GM18519 (cell line): Measurements from ENCODE around the gene CHCHD10.

Experiments used
- ATAC-seq: cut with Tn5 transposase; IDR thresholded peaks from one replicate; pipeline ENCODE4 v1.9.1; 2021; ENCODE audit warnings: mild to moderate bottlenecking, moderate library complexity; ENCODE audit not compliant: unreplicated experiment, low FRiP score

CHCHD10 gene

DNA sequence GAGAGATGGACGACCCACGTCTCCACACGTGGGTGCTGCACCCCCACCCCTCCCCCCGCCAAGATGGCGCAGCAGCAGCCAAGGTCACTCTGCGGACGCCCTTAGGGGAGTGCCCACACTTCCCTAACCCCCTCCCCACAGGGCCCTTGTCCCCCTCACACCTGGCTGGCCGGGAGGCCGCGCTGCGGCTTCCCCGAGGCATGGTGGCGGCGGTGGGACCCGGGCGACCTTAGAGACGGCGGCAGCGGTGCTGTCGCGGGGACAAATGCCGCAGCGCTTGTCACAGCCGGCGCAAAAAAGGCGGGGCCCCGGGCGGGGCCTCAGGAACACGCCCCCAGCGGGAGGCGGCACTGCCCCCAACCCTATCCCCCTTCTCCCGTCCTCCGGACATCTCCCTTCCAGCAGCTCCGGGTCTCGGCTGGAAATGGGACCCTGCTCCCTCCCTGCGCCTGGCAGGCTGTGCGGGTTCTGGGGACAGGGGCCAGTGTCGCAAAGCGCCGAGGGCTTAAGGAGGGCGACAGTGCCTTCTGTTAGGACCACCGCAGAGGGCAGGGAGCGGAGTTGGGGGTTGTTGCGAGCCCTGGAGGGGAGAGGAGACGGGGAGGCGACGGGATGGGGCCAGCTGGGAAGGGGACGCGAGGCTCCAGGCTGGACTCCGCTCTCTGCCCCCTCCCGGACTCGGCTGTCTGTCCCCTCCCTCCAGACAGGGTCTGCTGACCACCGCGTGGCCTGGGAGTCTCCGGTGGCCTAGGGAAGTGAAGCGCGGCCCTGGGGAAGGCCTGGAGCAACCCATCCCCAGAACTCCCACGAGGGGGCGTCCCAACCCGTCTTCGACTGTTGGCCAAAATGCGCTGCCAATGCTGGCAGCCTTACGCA is at the start of gene CHCHD10:
CHCHD10 (minus strand) TSS at position 300 of the 876 bp plus-strand sequence; CDS start at position 202, 98 bp downstream.
- ATAC-seq = no peak

- no peak for ATAC-seq
These were observed 49.4 kb upstream of the CHCHD10 start for GRCh38 chr22:23817146-23817545.

- no peak for ATAC-seq
These were observed 48.6 kb upstream of the CHCHD10 start for GRCh38 chr22:23816156-23816976.

DNA sequence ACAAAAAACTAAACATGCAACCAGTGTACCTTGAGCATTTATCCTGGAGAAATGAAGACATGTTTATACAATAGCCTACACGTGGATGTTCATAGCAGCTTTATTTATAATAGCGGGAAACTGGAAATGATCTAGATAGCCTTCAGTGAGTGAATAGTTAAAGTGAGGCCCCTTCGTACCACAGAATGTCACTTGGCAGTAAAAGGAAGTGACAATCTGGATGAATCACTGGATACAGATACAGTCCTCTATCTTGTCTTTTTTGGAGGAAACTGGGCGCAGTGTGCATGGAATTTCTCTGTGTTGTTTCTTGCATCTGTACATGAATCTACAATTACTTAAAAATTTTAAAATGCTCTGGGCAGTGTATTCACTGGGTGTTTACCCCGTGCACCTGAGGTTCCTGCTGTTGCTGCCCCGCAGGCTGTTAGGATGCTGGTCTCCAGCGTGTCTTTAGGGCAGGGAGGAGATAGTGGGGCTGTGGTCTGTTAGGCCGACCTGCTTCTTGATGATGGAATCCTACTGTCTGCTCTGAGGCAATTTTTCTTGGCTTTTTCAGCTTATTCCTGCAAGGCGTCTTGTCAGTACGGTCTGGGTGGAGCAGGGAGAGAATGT is 47.9 kb upstream of the CHCHD10 start:
- ATAC-seq = no peak

DNA sequence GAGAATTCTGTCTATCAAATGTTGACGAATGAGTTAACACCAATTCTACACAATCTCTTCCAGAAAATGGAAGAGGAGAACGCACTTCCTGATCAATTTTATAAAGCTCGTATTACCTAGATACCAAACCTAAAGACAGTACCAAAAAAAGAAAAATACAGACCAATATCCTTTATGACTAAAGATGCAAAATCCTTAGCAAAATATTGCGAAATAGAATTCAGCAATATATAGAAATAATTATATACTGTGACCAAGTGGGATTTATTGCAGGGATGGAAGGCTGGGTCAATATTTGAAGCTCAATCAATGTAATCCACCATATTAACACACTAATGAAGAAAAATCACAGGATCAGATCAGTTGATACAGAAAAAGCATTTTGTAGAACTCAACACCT is 44.6 kb upstream of the CHCHD10 start:
- ATAC-seq = no peak

GRCh38 chr22:23806837-23807236 is 39.1 kb upstream of the CHCHD10 start:
- ATAC-seq = no peak

- ATAC-seq = no peak
These were observed 37.1 kb upstream of the CHCHD10 start for GRCh38 chr22:23804781-23805291.

- no peak for ATAC-seq
These were observed 35.4 kb upstream of the CHCHD10 start for GRCh38 chr22:23803001-23803819.

GRCh38 chr22:23801886-23802377 is 34.2 kb upstream of the CHCHD10 start:
- ATAC-seq = no peak

- no peak for ATAC-seq
These were observed 33.6 kb upstream of the CHCHD10 start for GRCh38 chr22:23801238-23801821.

GRCh38 chr22:23800297-23801237 is 32.8 kb upstream of the CHCHD10 start:
- no peak for ATAC-seq

GRCh38 chr22:23796461-23796860 is 28.7 kb upstream of the CHCHD10 start:
- no peak for ATAC-seq

GRCh38 chr22:23793326-23793725 is 25.6 kb upstream of the CHCHD10 start:
- no peak for ATAC-seq

DNA sequence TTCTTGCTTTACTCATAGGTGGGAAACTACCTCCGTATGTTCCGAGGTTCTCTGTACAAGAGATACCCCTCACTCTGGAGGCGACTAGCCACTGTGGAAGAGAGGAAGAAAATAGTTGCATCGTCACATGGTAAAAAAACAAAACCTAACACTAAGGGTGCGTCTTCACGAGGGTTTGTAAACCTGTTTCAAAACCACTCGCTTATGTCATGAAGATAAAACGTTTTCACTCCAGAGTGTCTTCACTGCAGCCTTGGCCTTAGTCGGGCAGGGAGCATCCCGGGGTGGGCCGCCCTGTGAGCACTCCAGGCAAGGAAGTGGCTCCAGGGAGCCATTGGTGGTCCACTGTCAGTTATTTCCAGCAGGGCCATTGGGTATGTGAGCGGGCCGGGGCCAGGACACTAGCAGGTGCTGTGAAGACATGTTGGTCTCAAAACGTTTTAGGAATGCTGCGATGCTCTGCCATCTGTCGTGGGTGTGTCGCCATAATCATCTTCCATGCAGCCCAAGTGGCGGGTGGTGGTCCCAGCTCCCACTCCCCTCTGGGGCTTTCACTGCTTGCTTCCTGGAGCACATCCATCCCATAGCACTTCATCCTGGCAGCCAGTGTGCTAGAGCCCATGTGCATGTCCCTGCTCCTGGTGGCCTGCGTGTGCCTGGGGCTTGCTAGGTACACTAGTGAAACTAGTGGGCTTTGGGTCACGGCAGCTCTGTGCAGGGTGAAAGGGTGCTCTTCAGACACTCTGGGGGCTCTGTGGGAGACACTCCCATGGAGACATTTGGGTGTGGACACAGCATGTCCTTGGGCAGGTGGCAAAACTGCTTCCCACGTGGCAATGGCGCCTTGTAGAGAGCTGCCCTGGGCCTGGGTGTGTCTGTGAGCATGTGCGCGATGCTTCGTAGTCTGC is 24.2 kb upstream of the CHCHD10 start:
- no peak for ATAC-seq

- ATAC-seq = no peak
These were observed 23.3 kb upstream of the CHCHD10 start for GRCh38 chr22:23790819-23791737.

- no peak for ATAC-seq
These were observed 21.9 kb upstream of the CHCHD10 start for GRCh38 chr22:23789638-23790037.
